Fibroblast of pulmonary artery (primary cell): ENCODE measurements around the gene ABCA12.

Experiments used
- DNase-seq: peaks from one replicate; pipeline ENCODE4 v3.0.0-alpha.2; 2010; ENCODE audit warnings: low read depth
- H3K4me3 ChIP-seq: replicated peaks from 2 replicates; pipeline ENCODE4 v1.5.1; 2011; ENCODE audit warnings: low read depth, mild to moderate bottlenecking, control low read depth, low read length, moderate library complexity
- TF ChIP-seq, protein P1 (sequence below): IDR thresholded peaks from 2 replicates; pipeline ENCODE4 v1.5.1; 2011; ENCODE audit warnings: mild to moderate bottlenecking, control low read depth, low read length, inconsistent platforms; ENCODE audit errors: missing control alignments

Gene ABCA12

DNA sequence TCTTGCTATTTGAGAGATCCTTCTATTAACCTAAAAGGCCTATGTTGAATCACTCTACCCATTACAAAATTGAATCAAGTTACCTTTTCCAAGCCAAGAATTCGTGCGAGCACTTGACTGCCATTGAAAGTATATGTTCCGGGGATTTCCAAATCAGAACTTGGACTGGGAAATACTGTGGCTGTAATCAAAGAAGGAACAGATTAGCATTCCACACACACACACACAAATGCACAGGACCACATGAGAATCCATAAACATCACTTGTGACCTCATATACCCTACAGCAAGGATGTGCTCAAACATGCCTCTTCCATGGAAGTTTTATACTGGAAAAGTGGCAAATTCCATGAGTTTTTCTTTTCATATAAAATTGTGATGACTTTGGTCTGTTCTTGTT lies 86.0 kb downstream of the ABCA12 start:
- H3K4me3 ChIP-seq: no peak overlapping the region
- TF ChIP-seq, protein P1, sequence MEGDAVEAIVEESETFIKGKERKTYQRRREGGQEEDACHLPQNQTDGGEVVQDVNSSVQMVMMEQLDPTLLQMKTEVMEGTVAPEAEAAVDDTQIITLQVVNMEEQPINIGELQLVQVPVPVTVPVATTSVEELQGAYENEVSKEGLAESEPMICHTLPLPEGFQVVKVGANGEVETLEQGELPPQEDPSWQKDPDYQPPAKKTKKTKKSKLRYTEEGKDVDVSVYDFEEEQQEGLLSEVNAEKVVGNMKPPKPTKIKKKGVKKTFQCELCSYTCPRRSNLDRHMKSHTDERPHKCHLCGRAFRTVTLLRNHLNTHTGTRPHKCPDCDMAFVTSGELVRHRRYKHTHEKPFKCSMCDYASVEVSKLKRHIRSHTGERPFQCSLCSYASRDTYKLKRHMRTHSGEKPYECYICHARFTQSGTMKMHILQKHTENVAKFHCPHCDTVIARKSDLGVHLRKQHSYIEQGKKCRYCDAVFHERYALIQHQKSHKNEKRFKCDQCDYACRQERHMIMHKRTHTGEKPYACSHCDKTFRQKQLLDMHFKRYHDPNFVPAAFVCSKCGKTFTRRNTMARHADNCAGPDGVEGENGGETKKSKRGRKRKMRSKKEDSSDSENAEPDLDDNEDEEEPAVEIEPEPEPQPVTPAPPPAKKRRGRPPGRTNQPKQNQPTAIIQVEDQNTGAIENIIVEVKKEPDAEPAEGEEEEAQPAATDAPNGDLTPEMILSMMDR: no peak
- no peak for DNase-seq

DNA sequence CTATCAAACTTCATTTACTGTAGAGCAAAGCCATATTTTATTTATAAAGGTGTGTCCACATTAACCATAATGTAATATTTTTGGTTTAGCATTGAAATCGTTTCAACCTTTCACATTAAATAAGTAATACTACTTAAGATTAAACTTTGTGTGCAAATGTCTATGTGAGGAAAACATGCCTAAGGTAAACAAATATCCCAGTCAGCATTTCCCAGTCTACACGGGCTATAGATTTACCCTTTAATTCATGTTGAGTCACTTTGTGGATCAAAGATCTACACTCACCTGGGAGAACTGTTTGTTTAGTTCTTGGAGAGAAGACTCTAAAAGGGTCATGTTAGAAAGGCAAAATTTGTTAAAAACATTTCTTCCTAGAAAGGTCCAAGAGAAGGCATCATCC lies 89.1 kb downstream of the ABCA12 start:
- DNase-seq: no peak
- TF ChIP-seq, protein P1: no peak
- H3K4me3 ChIP-seq: no peak overlapping the region

DNA sequence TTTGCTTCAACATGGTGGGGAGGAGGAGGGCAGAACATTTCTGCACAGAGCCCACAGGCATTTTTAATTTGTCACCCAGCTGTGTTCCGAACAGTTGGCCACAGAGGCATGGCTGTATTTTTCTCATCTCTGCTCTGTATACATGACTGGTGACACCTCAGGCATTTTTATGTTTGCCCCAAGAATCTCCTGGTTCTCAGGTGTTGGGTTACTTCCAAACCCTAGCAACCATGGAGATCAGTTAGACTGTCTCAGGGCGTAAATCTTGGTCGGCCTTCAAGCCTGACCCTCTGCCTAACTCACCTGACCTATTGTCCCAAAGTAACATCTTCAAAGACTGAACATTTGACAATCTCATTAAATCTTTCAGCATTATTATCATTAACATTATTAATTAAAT lies 100.0 kb downstream of the ABCA12 start:
- DNase-seq: no peak
- TF ChIP-seq, protein P1: no peak
- H3K4me3 ChIP-seq: no peak overlapping the region

DNA sequence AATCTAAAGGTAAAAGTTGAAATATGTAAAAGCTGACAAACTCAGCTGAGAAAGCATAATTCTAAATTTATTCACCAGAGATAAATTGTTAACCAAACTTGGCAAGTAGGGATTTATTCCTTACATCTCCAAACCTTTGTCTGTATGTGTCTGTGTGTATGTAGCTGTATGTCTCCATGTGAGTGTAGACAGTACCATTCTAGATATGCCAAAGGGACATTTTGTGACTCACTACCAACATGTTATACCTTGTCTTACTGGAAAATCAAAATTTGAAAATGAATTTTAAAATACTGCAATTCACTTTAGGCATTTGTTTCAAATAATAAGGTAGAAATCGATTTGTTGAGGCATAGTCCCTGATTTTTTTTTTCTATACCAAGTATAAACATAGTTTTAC lies 102.1 kb downstream of the ABCA12 start:
- TF ChIP-seq, protein P1: no peak
- no peak overlapping the region for H3K4me3 ChIP-seq
- no peak for DNase-seq

DNA sequence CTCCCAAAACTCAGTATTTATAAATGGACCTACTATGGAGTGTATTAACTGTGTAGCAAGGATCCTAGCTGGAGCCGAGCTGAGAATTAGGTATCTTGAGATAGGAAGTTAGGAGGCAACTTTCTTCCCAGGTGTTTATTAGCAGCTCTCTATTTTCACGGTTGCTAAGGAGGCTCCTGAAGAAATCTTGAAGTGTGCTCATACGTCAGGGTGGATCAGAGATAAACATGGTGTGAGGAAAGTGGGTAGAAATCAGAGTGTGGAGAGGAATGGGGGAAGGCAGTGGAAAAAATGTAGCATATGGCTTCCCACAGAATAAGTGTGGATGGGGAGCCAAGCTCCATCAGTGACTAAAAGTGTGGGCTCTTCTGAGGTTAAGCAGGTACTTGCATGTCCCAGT lies 104.3 kb downstream of the ABCA12 start:
- DNase-seq: no peak
- H3K4me3 ChIP-seq: no peak overlapping the region
- TF ChIP-seq, protein P1: no peak

DNA sequence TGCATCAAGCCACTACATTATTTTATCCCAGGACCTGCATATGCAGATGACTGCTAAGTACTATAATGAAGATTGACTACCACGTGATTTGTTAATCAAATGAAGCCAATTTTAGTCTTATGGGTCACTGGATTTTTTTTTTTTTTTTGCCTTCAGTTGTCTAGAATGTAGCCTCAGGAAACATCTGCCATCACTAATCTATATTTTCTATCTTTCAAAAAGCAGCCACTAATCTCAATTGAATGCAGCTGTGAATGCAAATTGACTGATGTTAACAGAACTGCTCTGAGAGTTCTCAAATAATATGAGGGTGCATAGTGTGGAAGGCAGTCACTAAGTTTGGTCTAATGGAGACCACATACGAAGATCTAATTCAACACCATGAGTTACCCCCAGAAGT lies 106.3 kb downstream of the ABCA12 start:
- DNase-seq: no peak
- no peak overlapping the region for H3K4me3 ChIP-seq
- TF ChIP-seq, protein P1: no peak

DNA sequence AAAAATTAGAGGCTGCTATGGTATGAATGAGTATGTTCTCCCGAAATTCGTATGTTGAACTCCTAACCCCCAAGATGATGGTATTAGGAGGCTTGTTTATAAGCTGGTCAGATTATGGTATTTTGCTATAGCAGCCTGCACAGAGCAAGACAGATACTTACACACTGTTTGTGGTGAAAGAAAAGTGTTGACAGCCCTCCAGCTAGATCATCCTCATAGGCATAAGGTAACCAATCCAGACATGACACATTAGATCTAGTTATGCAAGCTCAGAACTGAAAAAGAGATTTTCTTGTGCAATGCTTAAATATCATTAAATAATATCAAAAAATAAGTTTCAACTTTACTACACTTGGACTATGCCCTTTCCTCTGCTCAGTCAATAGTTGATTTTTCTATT lies 107.1 kb downstream of the ABCA12 start:
- TF ChIP-seq, protein P1: no peak
- DNase-seq: no peak

More for the DNA sequence above, 107.1 kb downstream of the ABCA12 start:
- H3K4me3 ChIP-seq: no peak overlapping the region
